IMR-90 (cell line): ENCODE measurements around the gene TMPRSS5.

Experiments used
- CEBPB ChIP-seq: IDR thresholded peaks from 2 replicates; pipeline ENCODE4 v1.6.1; 2012; ENCODE audit warnings: low read depth, low read length, improper control_type of control experiment
- CTCF ChIP-seq: conservative IDR thresholded peaks from 2 replicates; pipeline ENCODE4 v1.5.1; 2012; ENCODE audit warnings: mild to moderate bottlenecking, low read depth, low read length, improper control_type of control experiment
- MAFK ChIP-seq: IDR thresholded peaks from 2 replicates; pipeline ENCODE4 v1.6.1; 2012; ENCODE audit warnings: low read depth, low read length, improper control_type of control experiment
- MAZ ChIP-seq: IDR thresholded peaks from 2 replicates; pipeline ENCODE4 v1.6.1; 2012; ENCODE audit warnings: low read depth, mild to moderate bottlenecking, low read length, improper control_type of control experiment, moderate library complexity, borderline replicate concordance
- NFE2L2 ChIP-seq: fragments of 150-350 bp; IDR thresholded peaks from 2 replicates; pipeline ENCODE4 v1.6.1; 2016; ENCODE audit warnings: low read depth, mild to moderate bottlenecking, low read length
- POLR2A ChIP-seq: IDR thresholded peaks from 2 replicates; pipeline ENCODE4 v1.6.1; 2012; ENCODE audit warnings: mild to moderate bottlenecking, low read depth, low read length
- RAD21 ChIP-seq: IDR thresholded peaks from 2 replicates; pipeline ENCODE4 v1.6.1; 2012; ENCODE audit warnings: low read length, improper control_type of control experiment
- RCOR1 ChIP-seq: IDR thresholded peaks from 2 replicates; pipeline ENCODE4 v1.6.1; 2012; ENCODE audit warnings: mild to moderate bottlenecking, low read length, improper control_type of control experiment; ENCODE audit not compliant: insufficient replicate concordance
- RFX5 ChIP-seq: IDR thresholded peaks from 2 replicates; pipeline ENCODE4 v1.8.0; 2012; ENCODE audit warnings: low read depth, mild to moderate bottlenecking, low read length, moderate library complexity
- SMC3 ChIP-seq: fragments of 150-350 bp; IDR thresholded peaks from 2 replicates; pipeline ENCODE4 v1.6.1; 2016; ENCODE audit warnings: low read depth, mild to moderate bottlenecking, antibody characterized with exemption, low read length, moderate library complexity
- USF2 ChIP-seq: fragments of 150-350 bp; IDR thresholded peaks from 2 replicates; pipeline ENCODE4 v1.6.1; 2017; ENCODE audit warnings: mild to moderate bottlenecking, antibody characterized with exemption, low read length, low read depth

DNA sequence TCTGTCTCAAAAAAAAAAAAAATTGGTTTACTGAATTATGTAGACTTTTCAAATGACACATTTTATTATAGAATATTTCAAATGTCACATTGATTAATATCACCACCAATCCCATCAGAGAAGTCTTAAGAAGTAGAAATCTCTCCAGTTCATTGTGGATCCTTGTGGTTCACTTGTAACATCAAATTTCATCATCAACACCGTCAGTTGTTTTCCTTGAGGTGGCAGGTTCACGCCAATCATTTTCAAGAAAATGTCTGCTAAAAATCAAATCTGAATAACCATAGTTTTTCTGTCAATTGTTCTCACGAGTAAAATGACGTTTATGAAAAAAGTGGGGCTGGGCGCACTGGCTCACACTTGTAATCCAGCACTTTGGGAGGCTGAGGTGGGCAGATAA is 50.3 kb downstream of the TMPRSS5 start:
- no peak for TF ChIP-seq RAD21
- no peak for TF ChIP-seq CTCF
- no peak for TF ChIP-seq SMC3
- no peak for TF ChIP-seq POLR2A
- TF ChIP-seq NFE2L2: no peak
- no peak for TF ChIP-seq USF2
- TF ChIP-seq MAZ: no peak
- TF ChIP-seq MAFK: no peak
- no peak for TF ChIP-seq CEBPB
- no peak for TF ChIP-seq RFX5
- TF ChIP-seq RCOR1: no peak
